Cardiac muscle cell (in vitro differentiated cells and primary cell): ENCODE data around the gene AFTPH. TPM values are rescaled to one million over a fixed set of nuclear protein-coding genes. Genes with fewer than 3 reads are reported as not detected.

ENCODE experiments used
- DNase-seq, 2 donors: peaks; one replicate each; pipeline versions ENCODE4 v3.0.0 to v3.0.0-alpha.2; 2010 to 2017; ENCODE audit warnings: low read depth in 1 of 2, low spot score in 1 of 2
- H3K27ac ChIP-seq: fragments of 200-600 bp; sonication (generic); 2 replicates; pipeline ENCODE4 v1.5.1; 2016
- H3K27me3 ChIP-seq: fragments of 200-600 bp; sonication (generic); 2 replicates; pipeline ENCODE4 v1.6.0; 2016; ENCODE audit warnings: control low read depth
- H3K36me3 ChIP-seq: fragments of 200-600 bp; sonication (generic); 2 replicates; pipeline ENCODE4 v1.5.1; 2016; ENCODE audit warnings: control low read depth
- H3K4me1 ChIP-seq: fragments of 200-600 bp; sonication (generic); 2 replicates; pipeline ENCODE4 v1.8.1; 2017; ENCODE audit warnings: low read depth, mild to moderate bottlenecking, mixed run types
- H3K4me3 ChIP-seq: fragments of 200-600 bp; sonication (generic); 2 replicates; pipeline ENCODE4 v1.5.1; 2016; ENCODE audit warnings: mild to moderate bottlenecking
- H3K9me3 ChIP-seq: fragments of 200-600 bp; sonication (generic); 2 replicates; pipeline ENCODE4 v1.5.1; 2017; ENCODE audit warnings: low read depth, mild to moderate bottlenecking, control low read depth
- polyA plus RNA-seq: library from polyadenylated mRNA; unstranded; fragments of >200 nt; fragmentation: Nextera tagmentation; extraction: Ambion mirVana; gene quantifications from 2 replicates; pipeline ENCODE4 v1.2.1, GENCODE V29; 2016
- total RNA-seq: library from RNA; depleted of rRNA; stranded (reverse); fragments of >200 nt; gene quantifications from 2 replicates; pipeline ENCODE4 v1.2.3, GENCODE V29; 2016
- TF ChIP-seq, protein P1 (sequence below): IDR thresholded peaks from 2 replicates; pipeline ENCODE4 v1.5.1; 2012; ENCODE audit warnings: low read depth, mild to moderate bottlenecking, low read length

Gene AFTPH
- total and polyA plus RNA-seq, 2 experiments from 2014 or later = 7.1 to 18.5 TPM

DNA sequence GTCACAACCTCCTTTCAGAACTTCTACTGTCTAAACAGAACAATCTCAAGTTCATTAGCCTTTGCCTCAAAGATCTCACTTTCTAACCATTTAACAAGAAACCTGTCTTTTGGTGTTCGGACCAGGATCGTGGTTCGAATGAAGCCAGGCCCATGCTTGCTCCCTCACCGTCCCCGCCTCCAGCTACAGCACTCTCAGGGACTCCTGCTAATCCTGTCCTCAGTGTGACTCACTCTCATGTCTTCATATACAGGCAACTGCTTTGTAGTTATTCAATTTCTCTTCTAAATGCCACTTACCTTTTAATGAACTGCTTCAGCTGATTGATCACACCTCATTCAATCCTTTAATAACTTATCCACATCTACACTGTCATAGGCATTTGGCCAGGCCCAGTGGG lies 113.8 kb downstream of the AFTPH start:
- peaks cover 35% of the 10 kb centered on the region for H3K4me1 ChIP-seq
- DNase-seq = no peak
- H3K27me3 ChIP-seq = no peaks in the 10 kb centered on the region
- TF ChIP-seq, protein P1, sequence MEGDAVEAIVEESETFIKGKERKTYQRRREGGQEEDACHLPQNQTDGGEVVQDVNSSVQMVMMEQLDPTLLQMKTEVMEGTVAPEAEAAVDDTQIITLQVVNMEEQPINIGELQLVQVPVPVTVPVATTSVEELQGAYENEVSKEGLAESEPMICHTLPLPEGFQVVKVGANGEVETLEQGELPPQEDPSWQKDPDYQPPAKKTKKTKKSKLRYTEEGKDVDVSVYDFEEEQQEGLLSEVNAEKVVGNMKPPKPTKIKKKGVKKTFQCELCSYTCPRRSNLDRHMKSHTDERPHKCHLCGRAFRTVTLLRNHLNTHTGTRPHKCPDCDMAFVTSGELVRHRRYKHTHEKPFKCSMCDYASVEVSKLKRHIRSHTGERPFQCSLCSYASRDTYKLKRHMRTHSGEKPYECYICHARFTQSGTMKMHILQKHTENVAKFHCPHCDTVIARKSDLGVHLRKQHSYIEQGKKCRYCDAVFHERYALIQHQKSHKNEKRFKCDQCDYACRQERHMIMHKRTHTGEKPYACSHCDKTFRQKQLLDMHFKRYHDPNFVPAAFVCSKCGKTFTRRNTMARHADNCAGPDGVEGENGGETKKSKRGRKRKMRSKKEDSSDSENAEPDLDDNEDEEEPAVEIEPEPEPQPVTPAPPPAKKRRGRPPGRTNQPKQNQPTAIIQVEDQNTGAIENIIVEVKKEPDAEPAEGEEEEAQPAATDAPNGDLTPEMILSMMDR = no peak
- H3K4me3 ChIP-seq = no peak overlapping the region
- H3K9me3 ChIP-seq = no peaks in the 10 kb centered on the region
- peaks cover 28% of the 10 kb centered on the region for H3K36me3 ChIP-seq
- peak overlapping the region; percentile 29 for H3K27ac ChIP-seq

DNA sequence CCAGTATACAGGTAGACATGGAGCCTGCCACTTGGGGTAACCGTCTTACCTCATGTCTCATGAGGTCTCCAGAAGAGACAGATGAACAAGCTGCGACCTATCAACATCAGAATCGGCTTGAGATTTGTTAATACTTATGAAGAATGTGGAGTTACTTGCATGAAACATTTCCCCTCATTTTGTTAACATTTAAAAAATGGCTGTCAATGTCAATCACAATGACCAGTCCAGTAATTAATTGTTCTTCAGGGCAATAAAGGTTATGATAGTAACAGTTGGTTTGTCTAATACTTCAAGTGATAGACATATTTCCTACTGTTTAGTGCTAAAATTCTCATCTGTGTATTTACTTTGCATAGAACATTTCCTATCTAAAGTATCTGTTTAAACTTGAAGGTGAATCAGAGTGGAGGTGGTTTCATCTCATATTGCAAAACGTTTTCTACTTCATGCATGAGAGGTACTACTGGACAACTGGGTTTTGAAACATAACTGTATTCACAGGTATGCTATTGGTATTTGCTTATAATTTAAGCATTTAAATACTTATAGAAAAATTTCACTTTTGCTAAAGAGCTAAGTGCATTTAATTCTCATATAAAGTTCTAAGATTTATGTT lies 114.5 kb downstream of the AFTPH start:
- H3K4me1 ChIP-seq = peaks cover 35% of the 10 kb centered on the region
- no peak overlapping the region for H3K4me3 ChIP-seq
- DNase-seq = no peak
- TF ChIP-seq, protein P1 = no peak
- H3K27ac ChIP-seq = no peak overlapping the region
- no peaks in the 10 kb centered on the region for H3K9me3 ChIP-seq
- H3K27me3 ChIP-seq = no peaks in the 10 kb centered on the region
- peaks cover 21% of the 10 kb centered on the region for H3K36me3 ChIP-seq

DNA sequence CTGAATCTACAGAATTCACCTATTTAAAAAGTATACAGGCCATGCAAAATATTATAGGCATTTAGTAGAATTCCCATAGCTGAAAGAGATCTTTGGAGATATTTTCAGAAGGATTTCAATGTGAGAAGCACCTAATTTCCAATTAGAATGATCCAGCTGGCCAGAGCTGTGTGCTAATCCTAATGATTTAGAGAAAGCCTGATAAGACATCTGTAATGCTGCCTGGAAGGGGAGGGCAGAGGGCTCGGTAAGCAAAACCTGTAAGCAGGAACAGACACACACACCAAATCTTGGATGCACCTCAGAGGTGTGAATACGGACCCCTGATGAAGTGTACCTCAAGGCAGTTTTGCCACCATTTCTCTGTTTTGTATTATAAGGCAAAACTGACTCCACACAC lies 115.6 kb downstream of the AFTPH start:
- TF ChIP-seq, protein P1 = no peak
- Histone ChIP-seq H3K27ac (peak overlapping the region; percentile 61), H3K4me3 (no peak overlapping the region), H3K9me3 (no peaks in the 10 kb centered on the region), H3K36me3 (peaks cover 18% of the 10 kb centered on the region), H3K27me3 (no peaks in the 10 kb centered on the region), H3K4me1 (peaks cover 35% of the 10 kb centered on the region)
- DNase-seq = no peak

DNA sequence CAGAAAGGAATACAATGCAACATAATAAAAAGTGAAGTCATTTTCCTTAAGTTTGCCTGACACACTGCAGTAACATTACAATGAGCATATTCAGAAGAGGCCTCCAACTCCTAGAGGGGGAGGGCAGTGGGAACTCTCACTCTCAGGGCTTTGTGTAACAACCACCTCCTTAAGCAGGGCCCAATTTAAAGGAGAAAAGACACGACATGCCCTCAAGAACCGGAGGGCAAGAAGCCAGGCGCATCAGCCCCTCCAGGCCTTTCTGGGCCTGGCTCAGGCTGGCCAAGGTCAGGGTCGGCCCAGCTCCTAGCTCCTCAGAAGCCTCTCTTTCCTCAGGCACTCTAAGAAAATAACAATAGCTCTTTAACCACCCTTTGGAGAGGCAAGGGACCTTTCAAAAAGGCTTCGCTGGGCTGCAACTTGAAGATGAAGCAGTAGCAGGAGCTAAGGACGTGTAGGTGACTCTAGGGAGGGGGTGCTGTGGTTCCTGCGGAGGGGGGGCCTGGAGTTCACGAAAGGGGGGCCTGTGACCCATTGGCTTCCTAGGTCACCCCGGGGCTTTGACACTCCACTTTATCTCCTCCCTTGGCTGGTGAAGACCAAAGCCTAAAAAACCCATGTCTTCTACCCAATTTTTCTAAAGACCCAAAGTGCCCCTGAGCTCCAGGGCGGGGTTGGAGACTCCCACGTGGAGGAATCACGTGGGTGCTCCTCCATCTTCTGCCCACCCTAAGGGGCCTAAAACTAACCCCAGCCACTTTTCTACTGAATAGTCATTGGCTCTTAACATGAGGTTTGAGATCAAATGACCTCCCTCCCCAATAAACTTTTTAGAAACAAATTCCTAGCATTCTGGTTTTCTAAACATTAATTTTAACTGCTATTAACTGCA lies 116.3 kb downstream of the AFTPH start:
- peak in 1 of 2 donors; percentile 27 for DNase-seq
- Histone ChIP-seq H3K27ac (peak overlapping the region; percentile 61), H3K4me3 (no peak overlapping the region), H3K4me1 (peaks cover 37% of the 10 kb centered on the region), H3K9me3 (no peaks in the 10 kb centered on the region), H3K36me3 (peaks cover 12% of the 10 kb centered on the region), H3K27me3 (no peaks in the 10 kb centered on the region)
- TF ChIP-seq, protein P1 = no peak

DNA sequence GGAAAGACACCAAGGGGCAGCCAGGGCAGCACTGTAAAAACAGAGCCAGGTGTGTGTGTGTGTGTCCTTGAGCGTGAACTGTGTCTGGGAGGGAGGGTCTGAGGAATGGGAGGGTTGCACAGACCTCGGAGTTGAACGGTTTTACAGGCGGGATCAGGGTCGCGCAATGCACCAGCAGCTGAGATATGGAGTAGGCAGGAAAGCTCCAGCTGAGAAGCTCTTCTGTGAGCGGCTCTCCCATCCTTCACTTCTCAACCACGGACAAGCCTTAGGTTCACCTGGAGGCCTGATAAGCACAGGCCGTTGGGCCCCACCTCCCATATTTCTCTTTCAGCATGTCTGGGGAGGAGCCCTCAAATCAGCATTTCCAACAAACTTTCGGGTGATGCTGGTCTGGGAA lies 117.5 kb downstream of the AFTPH start:
- peaks cover 49% of the 10 kb centered on the region for H3K4me1 ChIP-seq
- no peaks in the 10 kb centered on the region for H3K36me3 ChIP-seq
- DNase-seq = no peak
- peak overlapping the region; percentile 19 for H3K27ac ChIP-seq
- H3K27me3 ChIP-seq = no peaks in the 10 kb centered on the region
- TF ChIP-seq, protein P1 = no peak
- H3K4me3 ChIP-seq = no peak overlapping the region
- no peaks in the 10 kb centered on the region for H3K9me3 ChIP-seq

Other genes with a start within 250 kb of the AFTPH start
- gene LGALSL, start 70.2 kb upstream of the AFTPH start, total RNA-seq = 12.8 and 15.8 TPM in 2 replicates
- 12.4 and 21.2 TPM in 2 replicates for gene LGALSL, start 70.2 kb upstream of the AFTPH start, polyA plus RNA-seq
- 14.0 and 21.2 TPM in 2 replicates for gene SERTAD2, start 129.6 kb downstream of the AFTPH start, total RNA-seq
- gene SERTAD2, start 129.6 kb downstream of the AFTPH start, polyA plus RNA-seq = 12.0 and 19.4 TPM in 2 replicates